Measurements from ENCODE around the gene LRRC36. TPM values are rescaled to one million over a fixed set of nuclear protein-coding genes. Genes with fewer than 3 reads are reported as not detected.

Gene LRRC36
- polyA plus RNA-seq, 1 experiment = not detected

- Histone ChIP-seq H3K4me3 (ENCODE audit: low read depth, low read length) (no peak overlapping the region), H3K36me3 (ENCODE audit: control insufficient read depth, insufficient read depth, low read length) (no peaks in the 10 kb centered on the region), H3K27me3 (ENCODE audit: control insufficient read depth, insufficient read depth, low read length) (no peaks in the 10 kb centered on the region)
- DNase-seq (ENCODE audit: low read depth) = no peak
- no peak for TF ChIP-seq CTCF (IDR thresholded peaks at IDR 0.05; ENCODE audit: insufficient read depth, low read depth, low read length)
- ChIA-PET CTCF (interaction anchor here (0.7 kb wide), 1 partner anchor 73 kb away, joined by 3 read pairs; no protein-coding TSS in a partner anchor), POLR2A (no interaction called here)
Observed at GRCh38 chr16:67333315-67333714, 6.7 kb downstream of the LRRC36 start.

- no peaks in the 10 kb centered on the region for H3K27me3 ChIP-seq (ENCODE audit: control insufficient read depth, insufficient read depth, low read length)
- no peak for DNase-seq (ENCODE audit: low read depth)
- H3K4me3 ChIP-seq (ENCODE audit: low read depth, low read length) = no peak overlapping the region
- no peaks in the 10 kb centered on the region for H3K36me3 ChIP-seq (ENCODE audit: control insufficient read depth, insufficient read depth, low read length)
- no peak for TF ChIP-seq CTCF (IDR thresholded peaks at IDR 0.05; ENCODE audit: insufficient read depth, low read depth, low read length)
- POLR2A ChIA-PET = no interaction called here
- CTCF ChIA-PET = no interaction called here
Observed at GRCh38 chr16:67336116-67336515, 9.5 kb downstream of the LRRC36 start.

- CTCF ChIA-PET = no interaction called here
Observed at GRCh38 chr16:67336648-67337047, 10.0 kb downstream of the LRRC36 start.

GRCh38 chr16:67339453-67339852 is 12.8 kb downstream of the LRRC36 start:
- H3K27me3 ChIP-seq (ENCODE audit: control insufficient read depth, insufficient read depth, low read length) = no peaks in the 10 kb centered on the region
- no peaks in the 10 kb centered on the region for H3K36me3 ChIP-seq (ENCODE audit: control insufficient read depth, insufficient read depth, low read length)
- CTCF ChIA-PET = interaction anchor here (0.6 to 2.5 kb wide), 19 partner anchors 8 to 262 kb away, joined by 3 to 56 read pairs (median 4); partner anchors contain the start of genes KCTD19, LRRC36 and SLC9A5
- peak; percentile 31 for TF ChIP-seq CTCF (IDR thresholded peaks at IDR 0.05; ENCODE audit: insufficient read depth, low read depth, low read length)
- no peak for DNase-seq (ENCODE audit: low read depth)
- no peak overlapping the region for H3K4me3 ChIP-seq (ENCODE audit: low read depth, low read length)
- POLR2A ChIA-PET = no interaction called here

More at GRCh38 chr16:67336648-67337047, 10.0 kb downstream of the LRRC36 start:
- H3K27me3 ChIP-seq (ENCODE audit: control insufficient read depth, insufficient read depth, low read length) = no peaks in the 10 kb centered on the region
- no peak for TF ChIP-seq CTCF (IDR thresholded peaks at IDR 0.05; ENCODE audit: insufficient read depth, low read depth, low read length)
- POLR2A ChIA-PET = no interaction called here
- no peaks in the 10 kb centered on the region for H3K36me3 ChIP-seq (ENCODE audit: control insufficient read depth, insufficient read depth, low read length)
- H3K4me3 ChIP-seq (ENCODE audit: low read depth, low read length) = no peak overlapping the region
- no peak for DNase-seq (ENCODE audit: low read depth)

GRCh38 chr16:67341250-67341649 is 14.6 kb downstream of the LRRC36 start:
- CTCF ChIA-PET = no interaction called here
- no peaks in the 10 kb centered on the region for H3K36me3 ChIP-seq (ENCODE audit: control insufficient read depth, insufficient read depth, low read length)
- TF ChIP-seq CTCF (IDR thresholded peaks at IDR 0.05; ENCODE audit: insufficient read depth, low read depth, low read length) = no peak
- POLR2A ChIA-PET = no interaction called here
- no peak overlapping the region for H3K4me3 ChIP-seq (ENCODE audit: low read depth, low read length)
- 0 out of 2 replicates have a peak, but pooled peaks cover 1% of the 10 kb centered on the region for H3K27me3 ChIP-seq (ENCODE audit: control insufficient read depth, insufficient read depth, low read length)
- no peak for DNase-seq (ENCODE audit: low read depth)
